ENCODE measurements around the gene ESX1. TPM values are rescaled to one million over a fixed set of nuclear protein-coding genes. Genes with fewer than 3 reads are reported as not detected.

The ESX1 gene
- total and polyA plus RNA-seq, 2 of the 8 experiments (the other 6 are each of a cell fraction or from before 2014, with no cell fraction given) = not detected

GRCh38 chrX:104253567-104254441 lies 929 bp downstream of the ESX1 start (continued):
- TF ChIP-seq HDAC2 (IDR thresholded peaks at IDR 0.05; ENCODE audit: borderline replicate concordance in 1 of 2, low read depth in 2 of 2, low read length in 2 of 2) (no peak), POLR2AphosphoS5 (IDR thresholded peaks at IDR 0.05; ENCODE audit: low read depth, low read length) (no peak), SIRT6 (IDR thresholded peaks at IDR 0.05; ENCODE audit: low read length) (no peak), POU5F1 (IDR thresholded peaks at IDR 0.05; ENCODE audit: low read depth, low read length) (no peak), RBBP5 (IDR thresholded peaks at IDR 0.05; ENCODE audit: borderline replicate concordance, low read depth, low read length) (no peak), KDM1A (IDR thresholded peaks at IDR 0.05; ENCODE audit: borderline replicate concordance, low read length) (no peak), SP1 (IDR thresholded peaks at IDR 0.05; ENCODE audit: low read depth, low read length) (no peak), RNF2 (IDR thresholded peaks at IDR 0.05; ENCODE audit: borderline replicate concordance, low read depth, low read length, missing control alignments, poor library complexity, severe bottlenecking) (peak; percentile 22), RAD21 (IDR thresholded peaks at IDR 0.05 in 1 of 2, conservative IDR thresholded peaks at IDR 0.05 in 1 of 2; ENCODE audit: low read depth in 2 of 2, low read length in 2 of 2) (0 out of 4 replicates have a peak, but pooled peaks of 1 of the 2 experiments have one; percentile 1), NRF1 (IDR thresholded peaks at IDR 0.05; ENCODE audit: low read depth, low read length) (no peak), TEAD4 (IDR thresholded peaks at IDR 0.05; ENCODE audit: low read depth, low read length) (no peak), FOSL1 (IDR thresholded peaks at IDR 0.05; ENCODE audit: insufficient read depth, low read depth, low read length) (no peak), BRCA1 (IDR thresholded peaks at IDR 0.05; ENCODE audit: low read depth, low read length) (no peak), TBP (IDR thresholded peaks at IDR 0.05; ENCODE audit: low read depth, low read length) (no peak), CEBPB (IDR thresholded peaks at IDR 0.05; ENCODE audit: low read depth, low read length) (no peak), BACH1 (IDR thresholded peaks at IDR 0.05; ENCODE audit: low read length) (no peak), BCL11A (IDR thresholded peaks at IDR 0.05; ENCODE audit: low read depth in 2 of 2, low read length in 2 of 2) (no peak), EGR1 (IDR thresholded peaks at IDR 0.05; ENCODE audit: borderline replicate concordance, low read depth, low read length) (no peak), ASH2L (IDR thresholded peaks at IDR 0.05; ENCODE audit: low read length) (no peak), CHD2 (IDR thresholded peaks at IDR 0.05; ENCODE audit: low read length) (no peak), SIN3A (conservative IDR thresholded peaks at IDR 0.05 in 1 of 2, IDR thresholded peaks at IDR 0.05 in 1 of 2; ENCODE audit: low read depth in 1 of 2, low read length in 2 of 2) (no peak), CTBP2 (IDR thresholded peaks at IDR 0.05; ENCODE audit: borderline replicate concordance, insufficient read depth, insufficient read length, low read length) (no peak), TAF1 (IDR thresholded peaks at IDR 0.05; ENCODE audit: low read depth, low read length) (no peak)
- TF ChIP-seq, protein P1, sequence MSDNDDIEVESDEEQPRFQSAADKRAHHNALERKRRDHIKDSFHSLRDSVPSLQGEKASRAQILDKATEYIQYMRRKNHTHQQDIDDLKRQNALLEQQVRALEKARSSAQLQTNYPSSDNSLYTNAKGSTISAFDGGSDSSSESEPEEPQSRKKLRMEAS (IDR thresholded peaks at IDR 0.05) = peak; percentile 70

Measured in H1 (cell line).